ENCODE measurements around the gene SIGLEC1. TPM values are rescaled to one million over a fixed set of nuclear protein-coding genes. Genes with fewer than 3 reads are reported as not detected.

SIGLEC1 gene
- not detected in 2 replicates for total RNA-seq (2014; rRNA removed; shearing (Covaris generic); ENCODE audit: low replicate concordance)

- H3K36me3 ChIP-seq (ENCODE audit: insufficient read depth, low read length) = no peaks in the 10 kb centered on the region
- no peaks in the 10 kb centered on the region for H3K9me2 ChIP-seq (replicated peaks; ENCODE audit: insufficient read depth, low read length)
- no peak for DNase-seq
- H3K9me3 ChIP-seq (ENCODE audit: low read length) = no peaks in the 10 kb centered on the region
- no peaks in the 10 kb centered on the region for H3K4me1 ChIP-seq (ENCODE audit: low read length)
- no peak within 1 kb of the TSS for H3K9ac ChIP-seq (ENCODE audit: low read length)
- H3K79me2 ChIP-seq (ENCODE audit: low read length) = no peaks in the 10 kb centered on the region
- no peak within 1 kb of the TSS for H2AFZ ChIP-seq (ENCODE audit: low read length)
- no peaks in the 10 kb centered on the region for H4K20me1 ChIP-seq (ENCODE audit: insufficient read depth, low read depth, low read length)
- H3K27ac ChIP-seq (ENCODE audit: low read length) = no peak within 1 kb of the TSS
- H3K4me3 ChIP-seq (ENCODE audit: low read length) = no peak within 1 kb of the TSS
- no peaks in the 10 kb centered on the region for H3K27me3 ChIP-seq (ENCODE audit: low read length)
- no peak within 1 kb of the TSS for H3K4me2 ChIP-seq (ENCODE audit: low read depth, low read length, poor library complexity, severe bottlenecking)
Observed at GRCh38 chr20:3712279-3712873, at the start of gene SIGLEC1. Gene SIGLEC1 (minus strand): TSS chr20:3712600. CDS start chr20:3707128, 5,472 bp downstream.

DNA sequence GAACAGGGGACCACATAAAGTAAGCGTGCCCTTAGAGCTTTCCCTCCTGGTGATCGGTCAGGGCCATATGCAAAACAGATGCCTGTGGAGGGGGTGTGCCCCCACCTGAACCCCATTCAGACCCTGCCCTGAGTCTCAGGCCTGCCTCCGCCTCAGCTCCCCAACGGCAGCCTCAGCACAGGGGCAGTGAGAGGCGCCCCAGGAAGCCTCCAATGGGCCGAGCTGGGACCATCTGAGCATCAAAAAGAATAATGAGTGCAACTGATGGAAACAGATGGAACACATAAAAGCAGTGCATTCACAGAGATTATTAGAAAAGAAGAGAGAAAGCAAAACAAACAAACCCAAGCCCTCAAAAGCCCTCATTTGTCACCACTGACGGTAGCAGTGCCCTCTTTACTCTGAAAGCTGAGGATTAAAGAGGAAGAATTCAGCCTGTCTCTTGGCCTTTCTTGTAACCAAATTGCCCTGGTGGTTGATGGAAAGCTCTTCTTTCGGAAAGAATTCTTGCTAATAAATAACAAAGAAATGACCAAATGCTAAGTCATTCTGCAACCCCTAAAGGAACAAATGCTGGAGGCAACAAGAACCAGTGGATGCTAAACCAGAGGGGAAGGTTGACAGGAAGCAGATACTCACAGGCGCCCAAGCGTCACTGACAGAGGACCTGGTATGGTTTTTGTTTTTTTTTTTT, 48.4 kb upstream of the SIGLEC1 start:
- no peak for DNase-seq
- no peaks in the 10 kb centered on the region for H3K9me3 ChIP-seq (ENCODE audit: low read length)
- no peaks in the 10 kb centered on the region; the same call in 1 of the 2 replicates for H4K20me1 ChIP-seq (ENCODE audit: insufficient read depth, low read depth, low read length)
- no peak overlapping the region for H3K4me2 ChIP-seq (ENCODE audit: low read depth, low read length, poor library complexity, severe bottlenecking)
- no peaks in the 10 kb centered on the region for H3K9me2 ChIP-seq (replicated peaks; ENCODE audit: insufficient read depth, low read length)
- no peaks in the 10 kb centered on the region for H3K27me3 ChIP-seq (ENCODE audit: low read length)
- peaks cover 6% of the 10 kb centered on the region; the same call in 1 of the 2 replicates for H3K36me3 ChIP-seq (ENCODE audit: insufficient read depth, low read length)
- no peak overlapping the region for H3K4me3 ChIP-seq (ENCODE audit: low read length)
- H3K27ac ChIP-seq (ENCODE audit: low read length) = no peak overlapping the region
- H3K9ac ChIP-seq (ENCODE audit: low read length) = no peak overlapping the region
- no peak overlapping the region for H2AFZ ChIP-seq (ENCODE audit: low read length)
- peaks cover 41% of the 10 kb centered on the region for H3K79me2 ChIP-seq (ENCODE audit: low read length)
- H3K4me1 ChIP-seq (ENCODE audit: low read length) = peaks cover 15% of the 10 kb centered on the region

GRCh38 chr20:3759884-3760283, 47.5 kb upstream of the SIGLEC1 start:
- Histone ChIP-seq H3K9ac (ENCODE audit: low read length) (no peak overlapping the region), H4K20me1 (ENCODE audit: insufficient read depth, low read depth, low read length) (no peaks in the 10 kb centered on the region), H3K4me2 (ENCODE audit: low read depth, low read length, poor library complexity, severe bottlenecking) (no peak overlapping the region), H3K27ac (ENCODE audit: low read length) (no peak overlapping the region), H3K79me2 (ENCODE audit: low read length) (peaks cover 32% of the 10 kb centered on the region), H3K36me3 (ENCODE audit: insufficient read depth, low read length) (peaks cover 6% of the 10 kb centered on the region), H2AFZ (ENCODE audit: low read length) (no peak overlapping the region), H3K4me1 (ENCODE audit: low read length) (peaks cover 6% of the 10 kb centered on the region), H3K9me3 (ENCODE audit: low read length) (no peaks in the 10 kb centered on the region), H3K9me2 (replicated peaks; ENCODE audit: insufficient read depth, low read length) (no peaks in the 10 kb centered on the region), H3K27me3 (ENCODE audit: low read length) (no peaks in the 10 kb centered on the region), H3K4me3 (ENCODE audit: low read length) (no peak overlapping the region)
- no peak for DNase-seq

DNA sequence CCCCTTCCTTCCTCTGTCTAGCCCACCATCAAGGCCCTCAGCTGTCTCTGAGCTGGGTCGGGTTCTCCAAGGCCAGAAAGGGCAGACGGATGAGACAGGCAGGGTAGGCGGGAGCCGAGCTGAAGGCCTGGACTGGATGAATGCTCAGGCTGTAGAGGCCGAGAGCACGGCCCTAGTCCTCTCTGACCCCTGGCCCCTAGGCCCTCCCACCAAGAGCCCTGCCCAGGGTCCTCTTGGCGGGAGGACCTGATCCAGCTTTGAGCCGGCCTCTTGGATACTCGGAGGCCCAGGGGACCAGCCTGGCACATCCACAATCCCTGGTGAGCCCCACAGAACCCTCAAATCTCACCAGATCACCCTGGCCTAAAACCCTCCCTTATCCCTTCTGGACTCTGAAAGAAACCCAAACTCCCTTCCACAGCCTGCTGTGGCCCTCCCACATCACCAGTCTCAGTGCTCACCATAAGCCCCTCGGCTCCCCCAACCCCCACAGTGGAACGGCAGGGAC, 47.0 kb upstream of the SIGLEC1 start:
- Histone ChIP-seq H3K4me3 (ENCODE audit: low read length) (no peak overlapping the region), H3K9me3 (ENCODE audit: low read length) (no peaks in the 10 kb centered on the region), H3K27ac (ENCODE audit: low read length) (no peak overlapping the region), H3K36me3 (ENCODE audit: insufficient read depth, low read length) (peaks cover 6% of the 10 kb centered on the region), H3K27me3 (ENCODE audit: low read length) (no peaks in the 10 kb centered on the region), H4K20me1 (ENCODE audit: insufficient read depth, low read depth, low read length) (no peaks in the 10 kb centered on the region), H2AFZ (ENCODE audit: low read length) (no peak overlapping the region), H3K4me1 (ENCODE audit: low read length) (peaks cover under 1% of the 10 kb centered on the region), H3K9ac (ENCODE audit: low read length) (no peak overlapping the region), H3K79me2 (ENCODE audit: low read length) (peaks cover 27% of the 10 kb centered on the region), H3K4me2 (ENCODE audit: low read depth, low read length, poor library complexity, severe bottlenecking) (no peak overlapping the region), H3K9me2 (replicated peaks; ENCODE audit: insufficient read depth, low read length) (no peaks in the 10 kb centered on the region)
- no peak for DNase-seq

GRCh38 chr20:3758566-3758965, 46.2 kb upstream of the SIGLEC1 start:
- no peaks in the 10 kb centered on the region for H3K9me2 ChIP-seq (replicated peaks; ENCODE audit: insufficient read depth, low read length)
- no peaks in the 10 kb centered on the region for H3K27me3 ChIP-seq (ENCODE audit: low read length)
- no peak overlapping the region for H3K27ac ChIP-seq (ENCODE audit: low read length)
- DNase-seq = no peak
- H3K4me1 ChIP-seq (ENCODE audit: low read length) = no peaks in the 10 kb centered on the region
- H4K20me1 ChIP-seq (ENCODE audit: insufficient read depth, low read depth, low read length) = no peaks in the 10 kb centered on the region
- H3K9me3 ChIP-seq (ENCODE audit: low read length) = no peaks in the 10 kb centered on the region
- H3K4me2 ChIP-seq (ENCODE audit: low read depth, low read length, poor library complexity, severe bottlenecking) = no peak overlapping the region
- H3K36me3 ChIP-seq (ENCODE audit: insufficient read depth, low read length) = peaks cover 6% of the 10 kb centered on the region
- no peak overlapping the region for H3K9ac ChIP-seq (ENCODE audit: low read length)
- peaks cover 19% of the 10 kb centered on the region for H3K79me2 ChIP-seq (ENCODE audit: low read length)
- H3K4me3 ChIP-seq (ENCODE audit: low read length) = no peak overlapping the region
- no peak overlapping the region for H2AFZ ChIP-seq (ENCODE audit: low read length)

DNA sequence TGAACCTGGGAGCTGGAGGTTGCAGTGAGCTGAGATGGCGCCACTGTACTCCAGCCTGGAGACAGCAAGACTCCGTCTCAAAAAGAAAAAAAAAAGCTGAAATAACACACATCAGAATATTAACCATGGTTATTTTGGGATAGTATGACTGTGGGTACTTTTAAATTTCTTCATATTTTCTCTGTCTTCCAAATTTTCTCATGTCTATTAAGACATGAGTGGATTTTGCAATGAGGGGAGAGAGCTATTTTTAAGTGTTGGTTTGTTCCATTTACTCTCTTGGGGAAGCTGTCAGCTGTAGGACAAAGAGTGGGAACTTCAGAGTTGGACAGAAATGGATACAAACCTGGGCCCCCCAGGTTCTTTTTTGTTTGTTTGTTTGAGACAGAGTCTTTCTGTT, 44.9 kb upstream of the SIGLEC1 start:
- no peak overlapping the region for H3K4me3 ChIP-seq (ENCODE audit: low read length)
- H4K20me1 ChIP-seq (ENCODE audit: insufficient read depth, low read depth, low read length) = 0 out of 2 replicates have a peak, but pooled peaks cover 3% of the 10 kb centered on the region
- H3K4me1 ChIP-seq (ENCODE audit: low read length) = no peaks in the 10 kb centered on the region
- H3K27ac ChIP-seq (ENCODE audit: low read length) = no peak overlapping the region
- no peak overlapping the region for H3K4me2 ChIP-seq (ENCODE audit: low read depth, low read length, poor library complexity, severe bottlenecking)
- H3K9me3 ChIP-seq (ENCODE audit: low read length) = no peaks in the 10 kb centered on the region
- peaks cover 14% of the 10 kb centered on the region for H3K79me2 ChIP-seq (ENCODE audit: low read length)
- peaks cover 10% of the 10 kb centered on the region for H3K36me3 ChIP-seq (ENCODE audit: insufficient read depth, low read length)
- DNase-seq = no peak
- no peak overlapping the region for H2AFZ ChIP-seq (ENCODE audit: low read length)
- H3K9ac ChIP-seq (ENCODE audit: low read length) = no peak overlapping the region
- H3K27me3 ChIP-seq (ENCODE audit: low read length) = no peaks in the 10 kb centered on the region
- no peaks in the 10 kb centered on the region for H3K9me2 ChIP-seq (replicated peaks; ENCODE audit: insufficient read depth, low read length)

GRCh38 chr20:3755814-3756480, 43.5 kb upstream of the SIGLEC1 start:
- Histone ChIP-seq H3K9me2 (replicated peaks; ENCODE audit: insufficient read depth, low read length) (no peaks in the 10 kb centered on the region), H3K9me3 (ENCODE audit: low read length) (no peaks in the 10 kb centered on the region), H3K4me2 (ENCODE audit: low read depth, low read length, poor library complexity, severe bottlenecking) (no peak overlapping the region), H3K79me2 (ENCODE audit: low read length) (peaks cover 10% of the 10 kb centered on the region), H3K4me1 (ENCODE audit: low read length) (no peaks in the 10 kb centered on the region), H3K4me3 (ENCODE audit: low read length) (no peak overlapping the region), H3K27me3 (ENCODE audit: low read length) (no peaks in the 10 kb centered on the region), H4K20me1 (ENCODE audit: insufficient read depth, low read depth, low read length) (0 out of 2 replicates have a peak, but pooled peaks cover 4% of the 10 kb centered on the region), H3K27ac (ENCODE audit: low read length) (no peak overlapping the region), H2AFZ (ENCODE audit: low read length) (no peak overlapping the region), H3K9ac (ENCODE audit: low read length) (no peak overlapping the region), H3K36me3 (ENCODE audit: insufficient read depth, low read length) (peaks cover 10% of the 10 kb centered on the region)
- DNase-seq = no peak

GRCh38 chr20:3755269-3755668, 42.9 kb upstream of the SIGLEC1 start:
- Histone ChIP-seq H3K9ac (ENCODE audit: low read length) (no peak overlapping the region), H2AFZ (ENCODE audit: low read length) (no peak overlapping the region), H3K4me1 (ENCODE audit: low read length) (no peaks in the 10 kb centered on the region), H4K20me1 (ENCODE audit: insufficient read depth, low read depth, low read length) (0 out of 2 replicates have a peak, but pooled peaks cover 6% of the 10 kb centered on the region), H3K27ac (ENCODE audit: low read length) (no peak overlapping the region), H3K9me3 (ENCODE audit: low read length) (no peaks in the 10 kb centered on the region), H3K4me2 (ENCODE audit: low read depth, low read length, poor library complexity, severe bottlenecking) (no peak overlapping the region), H3K36me3 (ENCODE audit: insufficient read depth, low read length) (peaks cover 10% of the 10 kb centered on the region), H3K79me2 (ENCODE audit: low read length) (peaks cover 4% of the 10 kb centered on the region), H3K4me3 (ENCODE audit: low read length) (no peak overlapping the region), H3K9me2 (replicated peaks; ENCODE audit: insufficient read depth, low read length) (no peaks in the 10 kb centered on the region), H3K27me3 (ENCODE audit: low read length) (no peaks in the 10 kb centered on the region)
- no peak for DNase-seq

All from Karpas-422 (cell line).